Suprapubic skin (tissue), 3 donors: ENCODE measurements around the gene THRB.

Source experiments
- CTCF ChIP-seq, 2 donors: fragments of 200-600 bp in 1 of 2; fragments of 450-650 bp in 1 of 2; sonication (generic) in 1 of 2; IDR thresholded peaks; one replicate each; pipeline ENCODE4 v1.5.1; 2016 to 2019; ENCODE audit warnings: antibody characterized with exemption in 2 of 2, mild to moderate bottlenecking in 1 of 2, moderate library complexity in 1 of 2
- EP300 ChIP-seq: sonication (generic); formaldehyde crosslinking; IDR thresholded peaks from one replicate; pipeline ENCODE4 v1.6.1; 2017; ENCODE audit warnings: antibody characterized with exemption
- POLR2A ChIP-seq, 2 donors: fragments of 450-650 bp; IDR thresholded peaks; one replicate each; pipeline ENCODE4 v1.6.1; 2017; ENCODE audit warnings: antibody characterized with exemption in 2 of 2, mild to moderate bottlenecking in 2 of 2, moderate library complexity in 2 of 2

GRCh38 chr3:24253336-24253735, 241.3 kb downstream of the THRB start:
- TF ChIP-seq CTCF (IDR thresholded peaks at IDR 0.05) (no peak), EP300 (no peak), POLR2A (IDR thresholded peaks at IDR 0.05) (no peak)
